ENCODE results near the gene CDK6. TPM values are rescaled to one million over a fixed set of nuclear protein-coding genes. Genes with fewer than 3 reads are reported as not detected.

The CDK6 gene
- total RNA-seq, 4 donors from 2014 or later = 58.1 to 79.1 (median 68.3) TPM

DNA sequence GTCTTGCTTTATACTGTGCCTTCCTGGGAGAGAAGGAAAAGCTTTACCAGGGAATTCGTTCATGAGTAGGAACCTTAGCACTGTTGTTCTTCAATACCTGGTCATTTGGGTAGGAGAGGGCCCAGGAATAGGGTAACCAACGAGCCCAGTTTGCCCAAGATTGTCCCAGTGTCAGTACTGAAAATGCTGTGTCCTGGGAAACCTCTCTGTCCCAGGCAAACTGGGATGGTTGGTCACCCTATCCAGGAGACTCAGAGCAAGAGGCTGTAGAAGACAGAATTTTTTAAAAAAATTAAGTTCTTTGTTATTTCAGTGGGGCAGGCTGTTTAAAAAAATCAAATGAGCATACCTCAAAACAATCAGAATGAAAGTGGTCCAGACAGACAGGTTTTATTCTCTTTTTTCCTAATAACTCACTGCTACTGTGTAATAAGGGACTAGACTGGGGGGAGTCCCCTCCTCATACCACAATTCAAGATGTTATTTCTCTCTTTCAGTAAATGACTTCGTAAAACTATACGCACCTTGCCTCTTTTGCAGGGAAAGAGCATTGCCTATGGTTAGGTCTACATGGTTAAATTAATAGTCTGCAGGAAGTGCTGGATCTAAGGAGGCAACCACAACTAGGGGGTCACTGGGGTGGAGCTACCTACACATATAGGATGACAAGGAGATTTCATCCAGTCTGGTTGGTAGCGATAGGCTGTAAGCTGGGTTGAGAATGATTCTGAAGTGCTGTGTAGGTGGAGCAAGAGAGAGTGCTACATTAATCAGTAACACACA lies 205.1 kb downstream of the CDK6 start:
- Histone ChIP-seq H3K4me1 (peaks cover 40% of the 10 kb centered on the region), H3K4me3 (no peak overlapping the region), H3K27ac (no peak overlapping the region), H3K27me3 (no peaks in the 10 kb centered on the region), H3K36me3 (peaks cover 7% of the 10 kb centered on the region), H3K9me3 (peaks cover 4% of the 10 kb centered on the region)
- DNase-seq (ENCODE audit: low spot score in 2 of 2) = no peak
- TF ChIP-seq CTCF (IDR thresholded peaks at IDR 0.05) (no peak), EP300 (IDR thresholded peaks at IDR 0.05) (no peak), POLR2A (IDR thresholded peaks at IDR 0.05) (no peak), POLR2AphosphoS5 (IDR thresholded peaks at IDR 0.05) (no peak)
- WGBS = 91% methylated on average over 5 of the region's 5 CpGs

DNA sequence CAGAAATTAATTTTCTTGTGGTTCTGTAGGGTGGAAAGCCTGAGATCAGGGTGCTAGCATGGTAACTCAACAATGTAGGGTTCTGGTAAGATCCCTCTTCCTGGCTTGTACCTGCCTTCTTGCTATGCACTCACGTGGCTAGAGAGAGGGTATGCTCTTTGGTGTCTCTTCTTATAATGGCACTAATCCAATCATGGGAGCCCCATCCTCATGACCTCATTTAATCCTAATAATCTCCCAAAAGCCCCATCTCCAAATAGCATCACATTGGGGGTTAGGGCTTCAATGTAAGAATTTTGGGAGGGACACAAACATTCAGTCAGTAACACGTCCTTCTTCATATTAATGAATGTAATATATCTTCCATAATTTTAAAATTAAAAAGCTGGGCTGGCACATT lies 206.6 kb downstream of the CDK6 start:
- peaks cover 4% of the 10 kb centered on the region for H3K9me3 ChIP-seq
- WGBS = 91% methylated on average over 2 of the region's 2 CpGs
- H3K27ac ChIP-seq = no peak overlapping the region
- peaks cover 29% of the 10 kb centered on the region for H3K4me1 ChIP-seq
- H3K36me3 ChIP-seq = peaks cover 7% of the 10 kb centered on the region
- H3K27me3 ChIP-seq = no peaks in the 10 kb centered on the region
- no peak for TF ChIP-seq EP300 (IDR thresholded peaks at IDR 0.05)
- no peak for TF ChIP-seq POLR2AphosphoS5 (IDR thresholded peaks at IDR 0.05)
- TF ChIP-seq CTCF (IDR thresholded peaks at IDR 0.05) = no peak
- no peak for TF ChIP-seq POLR2A (IDR thresholded peaks at IDR 0.05)
- no peak for DNase-seq (ENCODE audit: low spot score in 2 of 2)
- no peak overlapping the region for H3K4me3 ChIP-seq

DNA sequence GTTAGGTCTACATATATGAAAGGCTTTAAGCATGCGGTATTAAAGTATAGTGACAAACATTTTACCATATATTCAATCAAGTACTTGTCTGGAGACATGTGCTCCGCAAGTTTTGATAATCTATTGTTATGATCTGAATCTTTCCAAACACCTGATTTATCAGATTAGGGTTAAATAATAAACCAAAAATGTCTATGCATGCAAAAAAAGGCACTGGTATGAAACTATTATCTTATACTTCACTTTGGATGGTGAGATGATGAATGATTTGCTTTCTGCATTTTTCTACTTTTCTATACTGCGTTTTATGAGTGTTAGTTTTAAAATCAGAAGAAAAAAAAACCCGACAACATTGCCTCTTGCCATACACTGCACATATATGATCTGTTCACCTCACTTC lies 208.4 kb downstream of the CDK6 start:
- 94% methylated on average over 4 of the region's 4 CpGs for WGBS
- DNase-seq (ENCODE audit: low spot score in 2 of 2) = no peak
- no peaks in the 10 kb centered on the region for H3K27me3 ChIP-seq
- H3K36me3 ChIP-seq = peaks cover 7% of the 10 kb centered on the region
- H3K4me1 ChIP-seq = peaks cover 11% of the 10 kb centered on the region
- no peak overlapping the region for H3K27ac ChIP-seq
- H3K9me3 ChIP-seq = peaks cover 4% of the 10 kb centered on the region
- H3K4me3 ChIP-seq = no peak overlapping the region
- TF ChIP-seq POLR2AphosphoS5 (IDR thresholded peaks at IDR 0.05) = no peak
- TF ChIP-seq POLR2A (IDR thresholded peaks at IDR 0.05) = no peak
- TF ChIP-seq EP300 (IDR thresholded peaks at IDR 0.05) = no peak

- no peak overlapping the region for H3K4me3 ChIP-seq
- no peak for DNase-seq (ENCODE audit: low spot score in 2 of 2)
- WGBS = 91% methylated on average over 4 of the region's 4 CpGs
- no peaks in the 10 kb centered on the region for H3K27me3 ChIP-seq
- TF ChIP-seq POLR2AphosphoS5 (IDR thresholded peaks at IDR 0.05) (no peak), CTCF (IDR thresholded peaks at IDR 0.05) (no peak), POLR2A (IDR thresholded peaks at IDR 0.05) (no peak), EP300 (IDR thresholded peaks at IDR 0.05) (no peak)
- no peak overlapping the region for H3K27ac ChIP-seq
- H3K9me3 ChIP-seq = peaks cover 4% of the 10 kb centered on the region
- H3K36me3 ChIP-seq = peaks cover 7% of the 10 kb centered on the region
- H3K4me1 ChIP-seq = peaks cover 15% of the 10 kb centered on the region
Measured at GRCh38 chr7:92626281-92626809, 210.0 kb downstream of the CDK6 start.

DNA sequence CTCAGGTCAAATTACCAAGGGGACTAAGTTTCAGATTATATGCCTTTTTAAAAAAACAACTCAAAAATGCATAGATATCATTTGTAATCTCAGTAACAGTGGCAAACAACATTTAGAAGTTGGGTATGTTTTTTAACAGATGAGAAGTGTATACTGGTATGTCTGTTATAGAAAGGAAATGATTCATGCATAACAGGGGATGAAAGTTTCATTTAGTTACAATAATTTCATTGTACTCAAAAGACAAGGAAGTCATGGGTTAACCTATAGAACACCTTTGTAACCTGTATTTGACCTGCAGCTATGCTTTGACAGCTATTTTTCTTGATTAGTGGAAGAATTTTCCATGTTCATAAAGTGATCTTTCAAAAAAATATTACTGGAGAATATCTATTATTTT lies 210.8 kb downstream of the CDK6 start:
- TF ChIP-seq CTCF (IDR thresholded peaks at IDR 0.05) (no peak), POLR2AphosphoS5 (IDR thresholded peaks at IDR 0.05) (no peak), POLR2A (IDR thresholded peaks at IDR 0.05) (no peak), EP300 (IDR thresholded peaks at IDR 0.05) (no peak)
- Histone ChIP-seq H3K4me1 (peaks cover 19% of the 10 kb centered on the region), H3K27ac (no peak overlapping the region), H3K36me3 (peaks cover 7% of the 10 kb centered on the region), H3K4me3 (no peak overlapping the region), H3K27me3 (no peaks in the 10 kb centered on the region), H3K9me3 (peaks cover 4% of the 10 kb centered on the region)
- DNase-seq (ENCODE audit: low spot score in 2 of 2) = no peak
